Measurements from ENCODE around the gene CIART.
A peak's percentile ranks its signal among the peaks of the same experiment; 100 is the strongest.
"Not testable (repeated sequence)": the region's sequence is repeated elsewhere in the genome, so short reads cannot be mapped to it uniquely, and the experiment has no call there.

The CIART gene

GRCh38 chr1:150281758-150282557 is at the start of gene CIART:
Gene CIART (plus strand): TSS chr1:150282554. CDS start chr1:150283268, 714 bp downstream.
- no peaks in the 10 kb centered on the region for H3K79me2 ChIP-seq (ENCODE audit: insufficient read depth, low read depth)
- H3K27ac ChIP-seq, result peak within 1 kb of the TSS; percentile 53
- peak within 1 kb of the TSS; percentile 94 for H3K4me3 ChIP-seq (IDR thresholded peaks at IDR 0.05; ENCODE audit: insufficient read depth, low read depth, low read length)

GRCh38 chr1:150232921-150233320 is 49.4 kb upstream of the CIART start:
- H3K27me3 ChIP-seq (ENCODE audit: insufficient read depth, low read depth); H3K4me2 ChIP-seq; H3K36me3 ChIP-seq (ENCODE audit: insufficient read depth); H4K20me1 ChIP-seq (ENCODE audit: insufficient read depth); H2AFZ ChIP-seq (ENCODE audit: low read depth); H3K27ac ChIP-seq; H3K4me3 ChIP-seq (IDR thresholded peaks at IDR 0.05; ENCODE audit: insufficient read depth, low read depth, low read length); H3K9ac ChIP-seq: not testable (repeated sequence)
- Histone ChIP-seq H3K79me2 (ENCODE audit: insufficient read depth, low read depth) (peaks cover 60% of the 10 kb centered on the region), H3K4me1 (ENCODE audit: low read depth, poor library complexity, severe bottlenecking) (peaks cover 30% of the 10 kb centered on the region)

More at GRCh38 chr1:150281758-150282557, at the start of gene CIART:
- no peaks in the 10 kb centered on the region for H4K20me1 ChIP-seq (ENCODE audit: insufficient read depth)
- TF ChIP-seq, protein P1, sequence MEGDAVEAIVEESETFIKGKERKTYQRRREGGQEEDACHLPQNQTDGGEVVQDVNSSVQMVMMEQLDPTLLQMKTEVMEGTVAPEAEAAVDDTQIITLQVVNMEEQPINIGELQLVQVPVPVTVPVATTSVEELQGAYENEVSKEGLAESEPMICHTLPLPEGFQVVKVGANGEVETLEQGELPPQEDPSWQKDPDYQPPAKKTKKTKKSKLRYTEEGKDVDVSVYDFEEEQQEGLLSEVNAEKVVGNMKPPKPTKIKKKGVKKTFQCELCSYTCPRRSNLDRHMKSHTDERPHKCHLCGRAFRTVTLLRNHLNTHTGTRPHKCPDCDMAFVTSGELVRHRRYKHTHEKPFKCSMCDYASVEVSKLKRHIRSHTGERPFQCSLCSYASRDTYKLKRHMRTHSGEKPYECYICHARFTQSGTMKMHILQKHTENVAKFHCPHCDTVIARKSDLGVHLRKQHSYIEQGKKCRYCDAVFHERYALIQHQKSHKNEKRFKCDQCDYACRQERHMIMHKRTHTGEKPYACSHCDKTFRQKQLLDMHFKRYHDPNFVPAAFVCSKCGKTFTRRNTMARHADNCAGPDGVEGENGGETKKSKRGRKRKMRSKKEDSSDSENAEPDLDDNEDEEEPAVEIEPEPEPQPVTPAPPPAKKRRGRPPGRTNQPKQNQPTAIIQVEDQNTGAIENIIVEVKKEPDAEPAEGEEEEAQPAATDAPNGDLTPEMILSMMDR (conservative IDR thresholded peaks at IDR 0.05; ENCODE audit: low read depth, low read length), result no peak
- no peaks in the 10 kb centered on the region for H3K4me1 ChIP-seq (ENCODE audit: low read depth, poor library complexity, severe bottlenecking)
- peak within 1 kb of the TSS; percentile 77 for H3K4me2 ChIP-seq
- peak within 1 kb of the TSS; percentile 83 for H2AFZ ChIP-seq (ENCODE audit: low read depth)
- no peaks in the 10 kb centered on the region for H3K27me3 ChIP-seq (ENCODE audit: insufficient read depth, low read depth)
- H3K36me3 ChIP-seq (ENCODE audit: insufficient read depth), result no peaks in the 10 kb centered on the region
- peak within 1 kb of the TSS; percentile 62 for H3K9ac ChIP-seq

- H3K27me3 ChIP-seq (ENCODE audit: insufficient read depth, low read depth), result no peaks in the 10 kb centered on the region
- H3K27ac ChIP-seq, result peak overlapping the region; percentile 90; the same call in 1 of the 2 replicates
- peak overlapping the region; percentile 99 for H3K4me3 ChIP-seq (IDR thresholded peaks at IDR 0.05; ENCODE audit: insufficient read depth, low read depth, low read length)
- H3K4me2 ChIP-seq, result peak overlapping the region; percentile 53
- H3K9ac ChIP-seq, result peak overlapping the region; percentile 86; the same call in 1 of the 2 replicates
- H4K20me1 ChIP-seq (ENCODE audit: insufficient read depth), result peaks cover 9% of the 10 kb centered on the region; the same call in 1 of the 2 replicates
- TF ChIP-seq, protein P1 (conservative IDR thresholded peaks at IDR 0.05; ENCODE audit: low read depth, low read length), result no peak
- peak overlapping the region; percentile 53; the same call in 1 of the 2 replicates for H2AFZ ChIP-seq (ENCODE audit: low read depth)
- peaks cover 60% of the 10 kb centered on the region for H3K79me2 ChIP-seq (ENCODE audit: insufficient read depth, low read depth)
- peaks cover 30% of the 10 kb centered on the region for H3K4me1 ChIP-seq (ENCODE audit: low read depth, poor library complexity, severe bottlenecking)
- peaks cover 7% of the 10 kb centered on the region; the same call in 1 of the 2 replicates for H3K36me3 ChIP-seq (ENCODE audit: insufficient read depth)
These were observed 48.7 kb upstream of the CIART start for GRCh38 chr1:150233359-150234308.

GRCh38 chr1:150234309-150234565 is 48.1 kb upstream of the CIART start:
- TF ChIP-seq, protein P1 (conservative IDR thresholded peaks at IDR 0.05; ENCODE audit: low read depth, low read length), result no peak
- peak overlapping the region; percentile 86 for H3K9ac ChIP-seq
- peaks cover 60% of the 10 kb centered on the region for H3K79me2 ChIP-seq (ENCODE audit: insufficient read depth, low read depth)
- H3K4me1 ChIP-seq (ENCODE audit: low read depth, poor library complexity, severe bottlenecking), result peaks cover 30% of the 10 kb centered on the region
- H3K36me3 ChIP-seq (ENCODE audit: insufficient read depth), result peaks cover 7% of the 10 kb centered on the region; the same call in 1 of the 2 replicates
- peak overlapping the region; percentile 53 for H3K4me2 ChIP-seq
- peak overlapping the region; percentile 90 for H3K27ac ChIP-seq
- peak overlapping the region; percentile 53 for H2AFZ ChIP-seq (ENCODE audit: low read depth)
- H3K4me3 ChIP-seq (IDR thresholded peaks at IDR 0.05; ENCODE audit: insufficient read depth, low read depth, low read length), result peak overlapping the region; percentile 99
- peaks cover 9% of the 10 kb centered on the region; the same call in 1 of the 2 replicates for H4K20me1 ChIP-seq (ENCODE audit: insufficient read depth)
- H3K27me3 ChIP-seq (ENCODE audit: insufficient read depth, low read depth), result no peaks in the 10 kb centered on the region

Measured in KMS-11 (cell line).